ENCODE results near the gene UBE2Z.

UBE2Z gene

GRCh38 chr17:48970224-48970623 is 62.0 kb downstream of the UBE2Z start:
- H3K36me3 ChIP-seq, result no peaks in the 10 kb centered on the region
- H3K27me3 ChIP-seq, result peaks cover 74% of the 10 kb centered on the region
- H3K4me3 ChIP-seq (ENCODE audit: low read depth in 1 of 2, low read length in 1 of 2), result no peak overlapping the region
- H3K27ac ChIP-seq, result no peak overlapping the region
- TF ChIP-seq, protein P1, sequence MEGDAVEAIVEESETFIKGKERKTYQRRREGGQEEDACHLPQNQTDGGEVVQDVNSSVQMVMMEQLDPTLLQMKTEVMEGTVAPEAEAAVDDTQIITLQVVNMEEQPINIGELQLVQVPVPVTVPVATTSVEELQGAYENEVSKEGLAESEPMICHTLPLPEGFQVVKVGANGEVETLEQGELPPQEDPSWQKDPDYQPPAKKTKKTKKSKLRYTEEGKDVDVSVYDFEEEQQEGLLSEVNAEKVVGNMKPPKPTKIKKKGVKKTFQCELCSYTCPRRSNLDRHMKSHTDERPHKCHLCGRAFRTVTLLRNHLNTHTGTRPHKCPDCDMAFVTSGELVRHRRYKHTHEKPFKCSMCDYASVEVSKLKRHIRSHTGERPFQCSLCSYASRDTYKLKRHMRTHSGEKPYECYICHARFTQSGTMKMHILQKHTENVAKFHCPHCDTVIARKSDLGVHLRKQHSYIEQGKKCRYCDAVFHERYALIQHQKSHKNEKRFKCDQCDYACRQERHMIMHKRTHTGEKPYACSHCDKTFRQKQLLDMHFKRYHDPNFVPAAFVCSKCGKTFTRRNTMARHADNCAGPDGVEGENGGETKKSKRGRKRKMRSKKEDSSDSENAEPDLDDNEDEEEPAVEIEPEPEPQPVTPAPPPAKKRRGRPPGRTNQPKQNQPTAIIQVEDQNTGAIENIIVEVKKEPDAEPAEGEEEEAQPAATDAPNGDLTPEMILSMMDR (IDR thresholded peaks at IDR 0.05), result no peak
- H3K9me3 ChIP-seq, result no peaks in the 10 kb centered on the region
- no peaks in the 10 kb centered on the region for H3K4me1 ChIP-seq (ENCODE audit: control insufficient read depth in 1 of 2, insufficient read depth in 1 of 2, low read depth in 1 of 2, low read length in 1 of 2)

DNA sequence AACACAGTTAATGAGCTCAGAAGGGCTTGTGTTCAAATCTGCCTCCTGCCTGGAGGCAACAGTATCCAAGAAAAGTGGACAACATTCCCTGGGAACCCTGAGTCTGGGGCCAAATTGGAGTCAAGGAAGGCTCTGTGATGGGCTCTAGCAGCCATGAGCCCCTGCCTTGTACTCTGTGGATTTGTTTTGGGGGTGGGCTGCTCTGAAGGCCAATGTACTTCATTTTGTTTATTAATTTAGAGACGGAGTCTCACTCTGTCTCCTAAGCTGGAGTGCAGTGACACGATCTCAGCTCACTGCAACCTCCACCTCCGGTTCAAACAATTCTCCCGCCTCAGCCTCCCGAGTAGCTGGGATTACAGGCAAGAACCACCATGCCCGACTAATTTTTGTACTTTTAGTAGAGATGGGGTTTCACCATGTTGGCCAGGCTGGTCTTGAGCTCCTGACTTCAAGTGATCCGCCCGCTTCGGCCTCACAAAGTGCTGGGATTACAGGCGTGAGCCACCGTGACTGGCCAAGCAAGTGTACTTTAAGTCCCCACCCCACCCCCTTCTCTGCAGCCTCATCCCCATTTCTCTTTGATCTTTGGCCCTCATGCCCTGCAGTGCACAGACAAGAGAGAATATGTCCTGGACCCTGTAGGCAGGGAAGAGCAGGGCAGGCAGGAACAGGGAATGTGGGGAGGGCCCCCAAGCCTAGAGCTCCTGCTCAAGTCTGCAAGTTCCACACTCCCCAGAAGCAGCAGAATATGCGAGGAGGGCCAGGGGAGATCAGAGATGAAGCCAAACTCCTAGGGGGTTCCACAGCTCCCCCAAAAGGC is 62.9 kb downstream of the UBE2Z start:
- TF ChIP-seq, protein P1 (IDR thresholded peaks at IDR 0.05), result no peak
- Histone ChIP-seq H3K9me3 (no peaks in the 10 kb centered on the region), H3K27me3 (peaks cover 79% of the 10 kb centered on the region), H3K4me3 (ENCODE audit: low read depth in 1 of 2, low read length in 1 of 2) (no peak overlapping the region), H3K27ac (no peak overlapping the region), H3K4me1 (ENCODE audit: control insufficient read depth in 1 of 2, insufficient read depth in 1 of 2, low read depth in 1 of 2, low read length in 1 of 2) (no peaks in the 10 kb centered on the region), H3K36me3 (no peaks in the 10 kb centered on the region)

DNA sequence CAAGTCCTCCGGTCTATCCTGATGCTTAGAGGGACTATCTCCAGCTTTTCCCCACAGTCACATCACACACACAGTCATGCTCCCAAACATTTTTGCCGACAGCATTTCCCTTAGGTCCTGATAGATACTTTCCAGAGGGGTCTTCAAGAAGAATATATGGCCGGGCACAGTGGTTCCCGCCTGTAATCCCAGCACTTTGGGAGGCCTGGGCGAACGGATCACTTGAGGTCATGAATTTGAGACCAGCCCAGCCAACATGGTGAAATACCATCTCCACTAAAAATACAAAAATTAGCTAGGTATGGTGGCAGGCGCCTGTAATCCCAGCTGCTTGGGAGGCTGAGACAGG is 64.5 kb downstream of the UBE2Z start:
- TF ChIP-seq, protein P1 (IDR thresholded peaks at IDR 0.05), result no peak
- H3K9me3 ChIP-seq, result no peaks in the 10 kb centered on the region
- H3K36me3 ChIP-seq, result no peaks in the 10 kb centered on the region
- H3K27ac ChIP-seq, result no peak overlapping the region
- H3K27me3 ChIP-seq, result peaks cover 79% of the 10 kb centered on the region
- no peaks in the 10 kb centered on the region for H3K4me1 ChIP-seq (ENCODE audit: control insufficient read depth in 1 of 2, insufficient read depth in 1 of 2, low read depth in 1 of 2, low read length in 1 of 2)
- no peak overlapping the region for H3K4me3 ChIP-seq (ENCODE audit: low read depth in 1 of 2, low read length in 1 of 2)

- TF ChIP-seq, protein P1 (IDR thresholded peaks at IDR 0.05), result no peak
- no peaks in the 10 kb centered on the region for H3K9me3 ChIP-seq
- peaks cover 73% of the 10 kb centered on the region for H3K27me3 ChIP-seq
- no peak overlapping the region for H3K27ac ChIP-seq
- H3K4me1 ChIP-seq (ENCODE audit: control insufficient read depth in 1 of 2, insufficient read depth in 1 of 2, low read depth in 1 of 2, low read length in 1 of 2), result no peaks in the 10 kb centered on the region
- H3K4me3 ChIP-seq (ENCODE audit: low read depth in 1 of 2, low read length in 1 of 2), result no peak overlapping the region
- no peaks in the 10 kb centered on the region for H3K36me3 ChIP-seq
Observed at GRCh38 chr17:48973806-48974205, 65.6 kb downstream of the UBE2Z start.

All from neutrophil (primary cell).